ENCODE measurements around the gene GSTA2. TPM values are rescaled to one million over a fixed set of nuclear protein-coding genes. Genes with fewer than 3 reads are reported as not detected.

GSTA2 gene
- total RNA-seq, 1 donor from 2014 or later = not detected

- DNase-seq (ENCODE audit: low spot score in 2 of 2, unreplicated experiment in 2 of 2) = no peak
- H3K4me1 Mint-ChIP-seq = no peaks in the 10 kb centered on the region
These were observed 36.3 kb downstream of the GSTA2 start for GRCh38 chr6:52726741-52727535.

DNA sequence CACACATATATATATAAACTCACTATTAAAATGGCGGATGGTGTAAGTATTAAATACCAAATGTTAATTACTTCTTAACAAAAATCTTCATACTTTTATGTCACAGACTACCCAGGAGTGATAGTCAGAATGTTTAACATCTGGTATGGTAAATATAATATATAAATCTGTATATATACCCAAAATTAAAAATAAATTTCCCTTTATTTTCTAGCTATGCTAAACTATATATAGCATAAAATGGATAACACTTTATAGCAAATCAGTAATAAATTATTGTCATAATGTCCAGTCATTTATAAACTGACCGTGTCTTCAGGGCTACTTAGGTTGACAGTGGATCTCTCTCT is 37.1 kb downstream of the GSTA2 start:
- Mint-ChIP-seq H3K27me3 (ENCODE audit: low read depth) (no peaks in the 10 kb centered on the region), H3K4me3 (no peak overlapping the region), H3K27ac (no peak overlapping the region), H3K4me1 (no peaks in the 10 kb centered on the region), H3K36me3 (no peaks in the 10 kb centered on the region), H3K9me3 (no peaks in the 10 kb centered on the region)
- no peak for TF ChIP-seq CTCF (IDR thresholded peaks at IDR 0.05; ENCODE audit: unreplicated experiment)
- no peak for DNase-seq (ENCODE audit: low spot score in 2 of 2, unreplicated experiment in 2 of 2)

More at GRCh38 chr6:52726741-52727535, 36.3 kb downstream of the GSTA2 start:
- Mint-ChIP-seq H3K9me3 (no peaks in the 10 kb centered on the region), H3K4me3 (no peak overlapping the region), H3K27ac (no peak overlapping the region), H3K36me3 (no peaks in the 10 kb centered on the region), H3K27me3 (ENCODE audit: low read depth) (no peaks in the 10 kb centered on the region)
- no peak for TF ChIP-seq CTCF (IDR thresholded peaks at IDR 0.05; ENCODE audit: unreplicated experiment)

- no peak overlapping the region for H3K27ac Mint-ChIP-seq
These were observed 37.6 kb downstream of the GSTA2 start for GRCh38 chr6:52725535-52726192.

GRCh38 chr6:52725143-52725534 is 38.1 kb downstream of the GSTA2 start:
- Mint-ChIP-seq H3K27me3 (ENCODE audit: low read depth) (no peaks in the 10 kb centered on the region), H3K36me3 (no peaks in the 10 kb centered on the region), H3K27ac (no peak overlapping the region), H3K9me3 (no peaks in the 10 kb centered on the region), H3K4me3 (no peak overlapping the region), H3K4me1 (no peaks in the 10 kb centered on the region)
- no peak for TF ChIP-seq CTCF (IDR thresholded peaks at IDR 0.05; ENCODE audit: unreplicated experiment)
- no peak for DNase-seq (ENCODE audit: low spot score in 2 of 2, unreplicated experiment in 2 of 2)

More at GRCh38 chr6:52725535-52726192, 37.6 kb downstream of the GSTA2 start:
- no peaks in the 10 kb centered on the region for H3K36me3 Mint-ChIP-seq
- no peak overlapping the region for H3K4me3 Mint-ChIP-seq
- no peaks in the 10 kb centered on the region for H3K9me3 Mint-ChIP-seq
- TF ChIP-seq CTCF (IDR thresholded peaks at IDR 0.05; ENCODE audit: unreplicated experiment) = no peak
- no peaks in the 10 kb centered on the region for H3K4me1 Mint-ChIP-seq
- DNase-seq (ENCODE audit: low spot score in 2 of 2, unreplicated experiment in 2 of 2) = no peak
- no peaks in the 10 kb centered on the region for H3K27me3 Mint-ChIP-seq (ENCODE audit: low read depth)

DNA sequence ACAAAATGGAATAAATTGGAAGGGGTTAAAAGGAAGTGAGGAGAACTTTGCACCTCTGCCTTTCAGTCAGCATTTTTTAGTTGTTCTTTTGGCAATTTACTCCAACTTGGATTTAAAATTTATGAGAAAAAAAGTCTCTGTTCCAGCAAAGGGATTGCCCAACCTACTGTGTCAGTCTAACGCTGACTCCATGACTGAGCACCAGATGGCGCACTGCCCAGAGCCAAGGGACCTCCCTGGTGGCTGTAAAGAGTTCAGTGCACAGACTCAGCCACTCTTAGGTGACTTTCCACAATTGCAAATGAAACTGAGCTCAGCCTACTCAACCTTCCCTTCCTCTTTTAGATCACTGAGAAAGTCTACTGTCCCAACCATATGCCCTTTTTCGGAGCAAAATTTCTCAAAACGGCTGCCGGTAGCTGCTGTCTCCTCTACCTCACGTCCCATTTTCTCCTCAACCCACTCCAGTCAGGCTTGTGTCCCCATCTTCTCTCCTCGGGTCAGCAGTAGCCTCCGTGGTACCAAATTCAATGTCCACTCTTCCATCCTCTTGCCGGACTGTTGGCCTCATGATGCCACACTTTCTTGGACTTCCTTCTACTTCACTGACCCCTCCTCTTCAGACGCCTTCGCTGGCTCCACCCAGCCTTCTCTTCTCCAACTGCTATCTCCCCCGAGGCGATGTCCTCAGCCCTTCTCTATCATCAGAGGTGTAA is 38.7 kb downstream of the GSTA2 start:
- peak in 1 of 2 experiments; percentile 48 for DNase-seq (ENCODE audit: low spot score in 2 of 2, unreplicated experiment in 2 of 2)
- no peak overlapping the region for H3K27ac Mint-ChIP-seq
- no peaks in the 10 kb centered on the region for H3K27me3 Mint-ChIP-seq (ENCODE audit: low read depth)
- H3K4me1 Mint-ChIP-seq = no peaks in the 10 kb centered on the region
- H3K36me3 Mint-ChIP-seq = no peaks in the 10 kb centered on the region
- no peak for TF ChIP-seq CTCF (IDR thresholded peaks at IDR 0.05; ENCODE audit: unreplicated experiment)
- H3K4me3 Mint-ChIP-seq = no peak overlapping the region
- H3K9me3 Mint-ChIP-seq = no peaks in the 10 kb centered on the region

Measured in mesothelial cell of epicardium (in vitro differentiated cells).